HG02943 (cell line): ENCODE results near the gene KIF3C.
A peak's percentile ranks its signal among the peaks of the same experiment; 100 is the strongest.

ENCODE experiments used
- ATAC-seq: cut with Tn5 transposase; IDR thresholded peaks from one replicate; pipeline ENCODE4 v1.9.1; 2021; ENCODE audit warnings: mild to moderate bottlenecking, low read depth, moderate library complexity; ENCODE audit not compliant: unreplicated experiment

The KIF3C gene

DNA sequence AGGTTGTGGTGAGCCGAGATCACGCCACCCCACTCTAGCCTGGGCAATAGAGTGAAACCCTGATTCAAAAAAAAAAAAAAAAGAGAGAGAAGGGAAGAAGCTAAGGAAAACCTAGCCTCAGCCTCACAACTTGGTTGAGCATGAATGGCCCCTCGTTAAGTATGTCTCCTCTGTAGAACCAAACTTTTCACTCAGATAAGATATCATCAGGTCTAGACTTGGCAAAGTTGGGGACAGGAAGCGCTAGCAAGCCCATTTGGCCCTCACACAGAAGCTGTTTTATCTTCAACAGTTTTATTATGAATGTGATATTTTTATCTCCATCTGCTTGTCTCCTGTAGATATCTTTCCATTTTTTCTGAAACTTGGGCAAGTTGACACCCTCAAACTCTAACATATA lies 100.5 kb downstream of the KIF3C start:
- ATAC-seq: no peak

DNA sequence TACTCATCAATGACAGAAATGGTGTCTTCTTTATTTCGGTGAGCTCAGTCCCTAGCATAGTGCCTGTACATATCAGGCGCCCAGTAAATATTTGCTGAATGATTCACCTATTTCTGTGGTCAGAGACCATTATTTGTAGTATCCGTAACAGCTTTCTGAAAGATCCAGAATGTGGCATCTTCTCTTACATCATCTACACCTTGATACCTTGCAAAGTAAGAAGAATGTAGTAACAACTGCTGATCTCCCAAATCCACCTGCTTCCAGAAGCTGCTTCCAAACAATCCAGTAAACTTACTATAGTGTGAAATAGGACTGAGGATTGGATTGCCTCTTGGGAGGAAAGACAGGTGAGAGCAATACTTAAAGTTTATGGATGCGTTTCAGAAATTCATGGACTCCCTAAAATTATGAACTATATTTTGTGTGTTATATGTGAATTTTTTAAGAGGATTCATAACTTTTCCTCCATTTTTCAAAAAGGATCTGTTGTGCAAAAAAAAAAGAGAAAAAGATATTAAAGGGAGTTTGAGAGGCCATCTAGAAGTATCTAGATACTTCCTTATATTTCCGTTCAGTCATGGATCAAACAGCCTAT lies 103.1 kb downstream of the KIF3C start:
- no peak for ATAC-seq

DNA sequence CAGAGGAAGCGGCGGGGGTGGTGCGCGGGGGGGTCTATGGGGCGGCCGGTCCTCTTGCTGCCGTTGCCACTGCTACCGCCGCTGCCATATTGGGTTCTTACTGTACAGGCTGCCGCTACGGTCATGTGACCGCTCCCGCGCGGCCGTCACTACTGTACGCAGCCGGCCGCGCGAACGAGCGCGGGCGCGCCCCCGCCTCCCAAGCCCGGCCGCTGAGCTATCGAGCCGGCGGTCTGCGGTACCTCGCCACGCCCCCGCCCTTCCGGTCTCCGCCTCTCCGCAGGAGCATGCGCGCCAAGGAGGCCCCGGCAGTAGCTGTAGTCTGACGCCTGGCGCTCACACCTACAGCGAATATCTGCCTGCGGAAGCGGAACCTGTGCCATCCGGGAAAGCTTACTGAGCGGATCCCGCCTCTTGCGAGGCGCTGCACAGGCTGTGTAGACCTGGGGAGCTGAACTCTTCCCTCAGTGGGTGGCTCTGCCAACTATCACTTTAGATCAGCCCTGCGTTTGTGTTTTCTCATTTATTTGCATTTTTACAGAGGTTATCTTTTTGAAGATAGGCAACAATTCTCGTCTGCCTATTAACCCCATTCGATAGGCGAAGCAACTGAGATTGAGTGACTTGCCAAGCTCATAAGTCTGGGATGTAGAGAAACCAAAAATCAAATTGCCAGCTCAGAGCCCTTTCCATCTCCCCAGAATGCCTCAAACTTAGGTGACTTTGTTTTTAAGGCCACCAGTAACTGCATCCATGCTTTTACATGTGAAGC lies 103.8 kb downstream of the KIF3C start, which contains the start of gene ASXL2:
Gene ASXL2, minus strand, starts transcription at position 127 of the 772 bp plus-strand sequence. CDS start 265 bp downstream, outside the sequence.
- ATAC-seq: peak; percentile 90

DNA sequence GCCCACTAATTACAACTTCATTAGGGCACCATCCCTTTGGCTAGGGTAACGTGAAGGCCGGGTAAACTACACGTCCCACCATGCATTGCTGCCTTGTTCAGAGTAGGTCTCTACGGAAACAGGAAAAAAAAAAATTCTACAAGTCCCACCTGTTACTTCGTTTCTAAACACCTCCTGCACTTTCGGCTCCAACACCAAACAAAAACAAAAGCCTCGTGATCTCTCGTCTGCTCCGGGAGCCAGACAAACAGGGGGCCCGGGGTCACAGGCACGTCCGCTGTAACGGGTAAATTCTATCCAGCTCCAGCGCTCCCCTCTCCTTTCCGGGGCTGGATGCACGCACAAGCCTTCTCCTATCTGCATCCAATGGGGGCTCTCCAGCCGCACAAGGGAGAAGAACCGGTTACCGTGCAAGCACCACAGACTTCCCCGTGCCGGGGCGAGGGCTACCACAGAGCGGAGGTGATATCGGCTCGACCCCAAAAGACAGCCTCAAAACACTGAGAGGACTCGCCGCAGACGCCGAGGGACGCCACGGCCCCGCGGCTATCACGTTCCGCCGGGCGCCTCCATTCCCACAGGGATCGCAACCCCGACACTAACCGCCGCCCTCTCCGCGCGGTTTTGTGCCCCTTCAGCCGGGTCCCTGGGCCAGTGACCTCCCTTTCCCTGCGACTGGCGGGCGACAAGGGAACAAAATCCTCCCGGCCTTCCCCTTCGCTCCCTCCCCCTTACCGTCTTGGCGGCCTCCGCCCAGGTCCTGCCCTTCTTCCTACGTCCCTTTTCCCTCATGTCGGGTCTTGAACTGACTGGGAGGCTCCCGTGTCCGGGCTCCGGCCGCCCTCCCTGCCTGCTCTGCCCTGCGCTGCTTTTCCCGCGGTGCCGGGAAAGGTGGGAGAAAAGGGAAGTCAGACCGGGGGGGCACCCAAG lies 104.6 kb downstream of the KIF3C start:
- peak; percentile 43 for ATAC-seq
